Prostate gland (tissue), 2 donors: ENCODE measurements around the gene TNS1.

ENCODE experiments used
- POLR2AphosphoS5 ChIP-seq: sonication (generic); formaldehyde crosslinking; IDR thresholded peaks from one replicate; pipeline ENCODE4 v1.6.1; 2017; ENCODE audit warnings: antibody characterized with exemption
- TF ChIP-seq, protein P1 (sequence below), 4 experiments: fragments of 200-600 bp in 2 of 4; fragments of 450-650 bp in 2 of 4; sonication (generic) in 2 of 4; IDR thresholded peaks; 1 replicate in 3 of 4; 2 replicates in 1 of 4; pipeline ENCODE4 v1.5.1; 2016 to 2019; ENCODE audit warnings: antibody characterized with exemption in 4 of 4, mild to moderate bottlenecking in 2 of 4, moderate library complexity in 2 of 4

DNA sequence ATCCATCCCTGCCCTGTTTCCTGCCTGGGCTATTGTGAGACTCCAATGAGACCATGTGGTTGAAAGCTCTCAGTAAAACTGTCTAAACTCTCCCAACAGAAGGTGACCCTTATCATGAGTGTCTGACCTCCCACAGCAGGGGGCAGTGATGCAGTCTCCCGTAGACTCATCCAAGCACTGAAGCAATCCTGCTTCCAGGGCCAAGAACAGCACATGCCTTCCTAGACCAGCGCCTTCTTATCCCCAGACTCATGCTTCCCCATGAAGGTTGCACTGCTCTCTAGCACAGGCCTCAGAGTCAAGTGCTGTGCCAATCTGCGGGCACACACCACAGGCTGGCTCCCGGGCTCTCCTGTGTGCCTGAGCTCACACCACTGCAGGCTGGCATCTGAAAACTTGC, 112.3 kb downstream of the TNS1 start:
- no peak for TF ChIP-seq POLR2AphosphoS5
- TF ChIP-seq, protein P1, sequence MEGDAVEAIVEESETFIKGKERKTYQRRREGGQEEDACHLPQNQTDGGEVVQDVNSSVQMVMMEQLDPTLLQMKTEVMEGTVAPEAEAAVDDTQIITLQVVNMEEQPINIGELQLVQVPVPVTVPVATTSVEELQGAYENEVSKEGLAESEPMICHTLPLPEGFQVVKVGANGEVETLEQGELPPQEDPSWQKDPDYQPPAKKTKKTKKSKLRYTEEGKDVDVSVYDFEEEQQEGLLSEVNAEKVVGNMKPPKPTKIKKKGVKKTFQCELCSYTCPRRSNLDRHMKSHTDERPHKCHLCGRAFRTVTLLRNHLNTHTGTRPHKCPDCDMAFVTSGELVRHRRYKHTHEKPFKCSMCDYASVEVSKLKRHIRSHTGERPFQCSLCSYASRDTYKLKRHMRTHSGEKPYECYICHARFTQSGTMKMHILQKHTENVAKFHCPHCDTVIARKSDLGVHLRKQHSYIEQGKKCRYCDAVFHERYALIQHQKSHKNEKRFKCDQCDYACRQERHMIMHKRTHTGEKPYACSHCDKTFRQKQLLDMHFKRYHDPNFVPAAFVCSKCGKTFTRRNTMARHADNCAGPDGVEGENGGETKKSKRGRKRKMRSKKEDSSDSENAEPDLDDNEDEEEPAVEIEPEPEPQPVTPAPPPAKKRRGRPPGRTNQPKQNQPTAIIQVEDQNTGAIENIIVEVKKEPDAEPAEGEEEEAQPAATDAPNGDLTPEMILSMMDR (IDR thresholded peaks at IDR 0.05) = peak in 1 of 4 experiments; percentile 22
